Kidney tubule cell (primary cell): ENCODE measurements around the gene SIGLEC7.

Source experiments
- DNase-seq: peaks from one replicate; pipeline ENCODE4 v3.0.0-alpha.2; 2018; ENCODE audit warnings: low spot score

SIGLEC7 gene

GRCh38 chr19:51119101-51119500 lies 23.0 kb upstream of the SIGLEC7 start:
- DNase-seq: peak; percentile 29

- DNase-seq: no peak
Measured at GRCh38 chr19:51119611-51120010, 22.5 kb upstream of the SIGLEC7 start.

- DNase-seq: no peak
Measured at GRCh38 chr19:51120160-51120559, 21.9 kb upstream of the SIGLEC7 start.

- DNase-seq: no peak
Measured at GRCh38 chr19:51121257-51121656, 20.8 kb upstream of the SIGLEC7 start.

- DNase-seq: peak; percentile 44
Measured at GRCh38 chr19:51122112-51122981, 19.8 kb upstream of the SIGLEC7 start.

GRCh38 chr19:51123381-51123800 lies 18.7 kb upstream of the SIGLEC7 start:
- DNase-seq: no peak

- DNase-seq: no peak
Measured at GRCh38 chr19:51123802-51124201, 18.3 kb upstream of the SIGLEC7 start.

- DNase-seq: no peak
Measured at GRCh38 chr19:51124216-51124615, 17.9 kb upstream of the SIGLEC7 start.

- DNase-seq: no peak
Measured at GRCh38 chr19:51124729-51125128, 17.4 kb upstream of the SIGLEC7 start, which contains the start of gene SIGLEC9. TSS of gene SIGLEC9 (plus strand) at chr19:51124906. CDS start at chr19:51124975, 69 bp downstream.

- no peak for DNase-seq
Measured at GRCh38 chr19:51125421-51126075, 16.6 kb upstream of the SIGLEC7 start.

GRCh38 chr19:51127032-51127431 lies 15.1 kb upstream of the SIGLEC7 start:
- no peak for DNase-seq

GRCh38 chr19:51127755-51128154 lies 14.3 kb upstream of the SIGLEC7 start:
- no peak for DNase-seq

- no peak for DNase-seq
Measured at GRCh38 chr19:51128227-51128626, 13.9 kb upstream of the SIGLEC7 start.

- DNase-seq: no peak
Measured at GRCh38 chr19:51129716-51130115, 12.4 kb upstream of the SIGLEC7 start.

GRCh38 chr19:51131780-51132680 lies 10.1 kb upstream of the SIGLEC7 start:
- no peak for DNase-seq

- DNase-seq: no peak
Measured at GRCh38 chr19:51135004-51135403, 7.1 kb upstream of the SIGLEC7 start.

- no peak for DNase-seq
Measured at GRCh38 chr19:51135986-51136762, 5.9 kb upstream of the SIGLEC7 start.

- no peak for DNase-seq
Measured at GRCh38 chr19:51136851-51137551, 5.1 kb upstream of the SIGLEC7 start.

- DNase-seq: no peak
Measured at GRCh38 chr19:51137792-51138425, 4.2 kb upstream of the SIGLEC7 start.

- DNase-seq: no peak
Measured at GRCh38 chr19:51138549-51138979, 3.5 kb upstream of the SIGLEC7 start.
